Liver (tissue), 9 donors: Measurements from ENCODE around the gene SDHAF4. TPM values are rescaled to one million over a fixed set of nuclear protein-coding genes. Genes with fewer than 3 reads are reported as not detected.
A peak's percentile ranks its signal among the peaks of the same experiment; 100 is the strongest.

Source experiments
- DNase-seq: peaks from one replicate; pipeline ENCODE4 v3.0.0-alpha.2; 2017; ENCODE audit warnings: low spot score
- H3K27ac ChIP-seq, 2 donors: one replicate each; pipeline ENCODE4 v1.7.0; 2013; ENCODE audit warnings: inconsistent platforms in 2 of 2, low read length in 2 of 2, control low read depth in 1 of 2, low read depth in 1 of 2, mild to moderate bottlenecking in 1 of 2
- H3K27me3 ChIP-seq, 4 donors: one replicate each; pipeline versions ENCODE4 v1.6.1 to v1.7.0; 2013; ENCODE audit warnings: low read length in 3 of 4, inconsistent platforms in 1 of 4, mild to moderate bottlenecking in 1 of 4, moderate library complexity in 1 of 4; ENCODE audit not compliant: control insufficient read depth in 4 of 4, insufficient read depth in 4 of 4
- H3K36me3 ChIP-seq, 4 donors: one replicate each; pipeline versions ENCODE4 v1.6.1 to v1.7.0; 2013; ENCODE audit warnings: low read length in 3 of 4, mild to moderate bottlenecking in 3 of 4, low read depth in 1 of 4, moderate library complexity in 1 of 4; ENCODE audit not compliant: control insufficient read depth in 4 of 4, insufficient read depth in 3 of 4
- H3K4me1 ChIP-seq, 4 donors: one replicate each; pipeline versions ENCODE4 v1.6.1 to v1.7.0; 2013; ENCODE audit warnings: low read length in 3 of 4, mild to moderate bottlenecking in 3 of 4, moderate library complexity in 1 of 4; ENCODE audit not compliant: control insufficient read depth in 4 of 4, insufficient read depth in 4 of 4
- H3K4me3 ChIP-seq, 3 donors: one replicate each; pipeline versions ENCODE4 v1.6.1 to v1.7.0; 2013; ENCODE audit warnings: low read length in 3 of 3, control low read depth in 1 of 3, low read depth in 1 of 3, mild to moderate bottlenecking in 1 of 3
- H3K9ac ChIP-seq, 2 donors: one replicate each; pipeline ENCODE4 v1.7.0; 2013; ENCODE audit warnings: low read length in 2 of 2, mild to moderate bottlenecking in 2 of 2, moderate library complexity in 2 of 2, control low read depth in 1 of 2, low read depth in 1 of 2
- H3K9me3 ChIP-seq, 4 donors: one replicate each; pipeline versions ENCODE4 v1.6.1 to v1.7.0; 2013; ENCODE audit warnings: low read length in 3 of 4; ENCODE audit not compliant: control insufficient read depth in 4 of 4
- ATF3 ChIP-seq: IDR thresholded peaks from 2 replicates; pipeline ENCODE4 v1.6.1; 2016; ENCODE audit warnings: antibody characterized with exemption
- CTCF ChIP-seq: fragments of 150-350 bp; IDR thresholded peaks from 2 replicates; pipeline ENCODE4 v1.5.1; 2017; ENCODE audit warnings: improper control_type of control experiment, low read depth, low read length; ENCODE audit not compliant: missing input control
- EGR1 ChIP-seq, 2 donors: IDR thresholded peaks; 2 replicates each; pipeline ENCODE4 v1.6.1; 2016 to 2018; ENCODE audit warnings: antibody characterized with exemption in 2 of 2, low read depth in 2 of 2
- FOXA1 ChIP-seq: IDR thresholded peaks from 2 replicates; pipeline ENCODE4 v1.6.1; 2016; ENCODE audit warnings: antibody characterized with exemption
- FOXA2 ChIP-seq: IDR thresholded peaks from 2 replicates; pipeline ENCODE4 v1.6.1; 2016; ENCODE audit warnings: antibody characterized with exemption
- GABPA ChIP-seq, 2 donors: IDR thresholded peaks in 1 of 2; conservative IDR thresholded peaks in 1 of 2; 2 replicates each; pipeline ENCODE4 v1.6.1; 2016; ENCODE audit warnings: antibody characterized with exemption in 2 of 2, mild to moderate bottlenecking in 1 of 2, moderate library complexity in 1 of 2
- HNF4A ChIP-seq, 2 donors: conservative IDR thresholded peaks; 2 replicates each; pipeline ENCODE4 v1.6.1; 2016; ENCODE audit warnings: antibody characterized with exemption in 2 of 2, mild to moderate bottlenecking in 2 of 2
- HNF4G ChIP-seq: IDR thresholded peaks from 2 replicates; pipeline ENCODE4 v1.6.1; 2016; ENCODE audit warnings: antibody characterized with exemption
- JUND ChIP-seq, 2 donors: IDR thresholded peaks; 2 replicates each; pipeline ENCODE4 v1.6.1; 2016; ENCODE audit warnings: antibody characterized with exemption in 2 of 2
- MAX ChIP-seq: IDR thresholded peaks from 2 replicates; pipeline ENCODE4 v1.6.1; 2016; ENCODE audit warnings: antibody characterized with exemption
- NR2F2 ChIP-seq: IDR thresholded peaks from 2 replicates; pipeline ENCODE4 v1.6.1; 2016; ENCODE audit warnings: antibody characterized with exemption
- RAD21 ChIP-seq, 2 donors: IDR thresholded peaks; 2 replicates each; pipeline ENCODE4 v1.6.1; 2016; ENCODE audit warnings: antibody characterized with exemption in 2 of 2, mild to moderate bottlenecking in 2 of 2
- SP1 ChIP-seq: IDR thresholded peaks from 2 replicates; pipeline ENCODE4 v1.6.1; 2018; ENCODE audit warnings: antibody characterized with exemption, mild to moderate bottlenecking
- TAF1 ChIP-seq: conservative IDR thresholded peaks from 2 replicates; pipeline ENCODE4 v1.6.1; 2016; ENCODE audit warnings: antibody characterized with exemption, mild to moderate bottlenecking
- YY1 ChIP-seq: IDR thresholded peaks from 2 replicates; pipeline ENCODE4 v1.6.1; 2016; ENCODE audit warnings: antibody characterized with exemption, mild to moderate bottlenecking
- WGBS: extraction: QIAGEN DNeasy Blood & Tissue Kit; methylation state at CpG from one replicate; pipeline ENCODE4 v1.1.7; 2013; 5-methylcytosine and 5-hydroxymethylcytosine counted together
- polyA plus RNA-seq, 2 donors: library from polyadenylated mRNA; stranded (reverse) in 1 of 2; unstranded in 1 of 2; fragments of 200-250 nt in 1 of 2; fragments of >200 nt in 1 of 2; fragmentation: Nextera tagmentation in 1 of 2; extraction: Ambion mirVana in 1 of 2; gene quantifications; one replicate each; pipeline versions ENCODE4 v1.2.1 to v1.2.3, GENCODE V29; 2013 to 2015
- total RNA-seq, 2 donors: library from RNA; depleted of rRNA; stranded (reverse); fragments of >200 nt; gene quantifications; one replicate each; pipeline ENCODE4 v1.2.3, GENCODE V29; 2014
- TF ChIP-seq, protein P1 (sequence below): IDR thresholded peaks from 2 replicates; pipeline ENCODE4 v1.6.1; 2016; ENCODE audit warnings: antibody characterized with exemption, mild to moderate bottlenecking
- TF ChIP-seq, protein P2 (sequence below): IDR thresholded peaks from 2 replicates; pipeline ENCODE4 v1.6.1; 2016; ENCODE audit warnings: antibody characterized with exemption
- donor health status: healthy.
- donor health status: healthy.
- donor health status: healthy.
- donor health status: healthy.
- donor health status: healthy.

SDHAF4 gene
- total RNA-seq (1 to 10 TPM; 2.7 to 5.7 TPM), polyA plus RNA-seq (1 to 10 TPM; 2.7 to 3.9 TPM)

- H3K9ac ChIP-seq = peak within 1 kb of the TSS; percentile 82 to 88
- no peak for TF ChIP-seq EGR1 (IDR thresholded peaks at IDR 0.05; ENCODE audit: low read depth in 2 of 2)
- no peak for TF ChIP-seq NR2F2
- TF ChIP-seq YY1 = peak; percentile 93
- TF ChIP-seq CTCF = peak; percentile 15
- TF ChIP-seq SP1 = peak; percentile 12
- TF ChIP-seq FOXA2 = no peak
- TF ChIP-seq RAD21 (IDR thresholded peaks at IDR 0.05) = peak; percentile 20 to 34
- peak; percentile 48 for TF ChIP-seq MAX
- no peak for TF ChIP-seq FOXA1
- TF ChIP-seq JUND (IDR thresholded peaks at IDR 0.05) = no peak
- H3K4me1 ChIP-seq = peaks cover 0 to 7% (median 1%) of the 10 kb centered on the region in 4 donors
- DNase-seq = peak; percentile 91
- H3K27ac ChIP-seq = peak within 1 kb of the TSS; percentile 77 to 85
- H3K36me3 ChIP-seq = no peaks in the 10 kb centered on the region
- H3K4me3 ChIP-seq = peak within 1 kb of the TSS; percentile 67 to 91 (median 78)
- H3K27me3 ChIP-seq = no peaks in the 10 kb centered on the region
- WGBS = under 1% methylated on average over 49 of the region's 49 CpGs
- no peaks in the 10 kb centered on the region for H3K9me3 ChIP-seq
These were observed at the start of gene SDHAF4 for GRCh38 chr6:70566751-70567382. TSS of gene SDHAF4 (plus strand) at chr6:70566930. CDS start at chr6:70566941, 11 bp downstream.

DNA sequence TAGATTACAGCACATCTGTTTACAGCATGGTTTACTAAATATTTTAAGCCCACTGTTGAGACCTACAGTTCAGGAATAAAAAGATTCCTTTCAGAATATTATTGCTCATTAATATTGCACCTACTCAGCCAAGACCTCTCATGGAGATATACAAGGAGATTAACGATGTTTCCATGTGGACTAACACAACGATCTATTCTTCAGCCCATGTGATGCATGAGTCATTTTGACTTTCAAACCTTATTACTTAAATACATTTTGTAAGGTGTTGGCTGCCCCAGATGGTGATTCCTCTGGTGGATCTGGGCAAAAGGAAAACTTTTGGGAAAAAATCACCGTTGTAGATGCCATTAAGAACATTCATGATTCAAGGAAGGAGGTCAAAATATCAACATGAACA, 48.0 kb upstream of the SDHAF4 start:
- Histone ChIP-seq H3K4me1 (no peaks in the 10 kb centered on the region), H3K27me3 (no peaks in the 10 kb centered on the region)

More for the DNA sequence above, 48.0 kb upstream of the SDHAF4 start:
- Histone ChIP-seq H3K4me3 (no peak overlapping the region), H3K9ac (no peak overlapping the region), H3K36me3 (no peaks in the 10 kb centered on the region), H3K27ac (no peak overlapping the region), H3K9me3 (no peaks in the 10 kb centered on the region)
- DNase-seq = no peak
- WGBS = 94% methylated on average over 3 of the region's 3 CpGs
- TF ChIP-seq HNF4A (conservative IDR thresholded peaks at IDR 0.05) (no peak), JUND (IDR thresholded peaks at IDR 0.05) (no peak), HNF4G (no peak), FOXA2 (no peak), TAF1 (no peak), NR2F2 (no peak), YY1 (no peak), GABPA (IDR thresholded peaks at IDR 0.05 in 1 of 2, conservative IDR thresholded peaks at IDR 0.05 in 1 of 2) (no peak), RAD21 (IDR thresholded peaks at IDR 0.05) (no peak), ATF3 (no peak), MAX (no peak), EGR1 (IDR thresholded peaks at IDR 0.05; ENCODE audit: low read depth in 2 of 2) (no peak), FOXA1 (no peak), CTCF (no peak)
- TF ChIP-seq, protein P1, sequence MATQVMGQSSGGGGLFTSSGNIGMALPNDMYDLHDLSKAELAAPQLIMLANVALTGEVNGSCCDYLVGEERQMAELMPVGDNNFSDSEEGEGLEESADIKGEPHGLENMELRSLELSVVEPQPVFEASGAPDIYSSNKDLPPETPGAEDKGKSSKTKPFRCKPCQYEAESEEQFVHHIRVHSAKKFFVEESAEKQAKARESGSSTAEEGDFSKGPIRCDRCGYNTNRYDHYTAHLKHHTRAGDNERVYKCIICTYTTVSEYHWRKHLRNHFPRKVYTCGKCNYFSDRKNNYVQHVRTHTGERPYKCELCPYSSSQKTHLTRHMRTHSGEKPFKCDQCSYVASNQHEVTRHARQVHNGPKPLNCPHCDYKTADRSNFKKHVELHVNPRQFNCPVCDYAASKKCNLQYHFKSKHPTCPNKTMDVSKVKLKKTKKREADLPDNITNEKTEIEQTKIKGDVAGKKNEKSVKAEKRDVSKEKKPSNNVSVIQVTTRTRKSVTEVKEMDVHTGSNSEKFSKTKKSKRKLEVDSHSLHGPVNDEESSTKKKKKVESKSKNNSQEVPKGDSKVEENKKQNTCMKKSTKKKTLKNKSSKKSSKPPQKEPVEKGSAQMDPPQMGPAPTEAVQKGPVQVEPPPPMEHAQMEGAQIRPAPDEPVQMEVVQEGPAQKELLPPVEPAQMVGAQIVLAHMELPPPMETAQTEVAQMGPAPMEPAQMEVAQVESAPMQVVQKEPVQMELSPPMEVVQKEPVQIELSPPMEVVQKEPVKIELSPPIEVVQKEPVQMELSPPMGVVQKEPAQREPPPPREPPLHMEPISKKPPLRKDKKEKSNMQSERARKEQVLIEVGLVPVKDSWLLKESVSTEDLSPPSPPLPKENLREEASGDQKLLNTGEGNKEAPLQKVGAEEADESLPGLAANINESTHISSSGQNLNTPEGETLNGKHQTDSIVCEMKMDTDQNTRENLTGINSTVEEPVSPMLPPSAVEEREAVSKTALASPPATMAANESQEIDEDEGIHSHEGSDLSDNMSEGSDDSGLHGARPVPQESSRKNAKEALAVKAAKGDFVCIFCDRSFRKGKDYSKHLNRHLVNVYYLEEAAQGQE = no peak
- TF ChIP-seq, protein P2, sequence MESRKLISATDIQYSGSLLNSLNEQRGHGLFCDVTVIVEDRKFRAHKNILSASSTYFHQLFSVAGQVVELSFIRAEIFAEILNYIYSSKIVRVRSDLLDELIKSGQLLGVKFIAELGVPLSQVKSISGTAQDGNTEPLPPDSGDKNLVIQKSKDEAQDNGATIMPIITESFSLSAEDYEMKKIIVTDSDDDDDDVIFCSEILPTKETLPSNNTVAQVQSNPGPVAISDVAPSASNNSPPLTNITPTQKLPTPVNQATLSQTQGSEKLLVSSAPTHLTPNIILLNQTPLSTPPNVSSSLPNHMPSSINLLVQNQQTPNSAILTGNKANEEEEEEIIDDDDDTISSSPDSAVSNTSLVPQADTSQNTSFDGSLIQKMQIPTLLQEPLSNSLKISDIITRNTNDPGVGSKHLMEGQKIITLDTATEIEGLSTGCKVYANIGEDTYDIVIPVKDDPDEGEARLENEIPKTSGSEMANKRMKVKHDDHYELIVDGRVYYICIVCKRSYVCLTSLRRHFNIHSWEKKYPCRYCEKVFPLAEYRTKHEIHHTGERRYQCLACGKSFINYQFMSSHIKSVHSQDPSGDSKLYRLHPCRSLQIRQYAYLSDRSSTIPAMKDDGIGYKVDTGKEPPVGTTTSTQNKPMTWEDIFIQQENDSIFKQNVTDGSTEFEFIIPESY = no peak
